Neuronal stem cell (in vitro differentiated cells): ENCODE results near the gene ANKRD33B.

Experiments used
- DNase-seq: peaks from one replicate; pipeline ENCODE4 v3.0.0-alpha.2; 2013; ENCODE audit warnings: low spot score
- H2AFZ ChIP-seq: one replicate; pipeline ENCODE4 v1.6.1; 2013; ENCODE audit warnings: mild to moderate bottlenecking, low read length, inconsistent platforms
- H2AK5ac ChIP-seq: 2 replicates; pipeline ENCODE4 v1.6.1; 2013; ENCODE audit warnings: low read depth, mild to moderate bottlenecking, inconsistent platforms, low read length, moderate library complexity, mixed read lengths
- H2BK120ac ChIP-seq: 2 replicates; pipeline ENCODE4 v1.6.1; 2013; ENCODE audit warnings: low read depth, mild to moderate bottlenecking, inconsistent platforms, low read length, moderate library complexity, mixed read lengths
- H2BK12ac ChIP-seq: one replicate; pipeline ENCODE4 v1.6.1; 2013; ENCODE audit warnings: low read length, inconsistent platforms
- H2BK15ac ChIP-seq: 2 replicates; pipeline ENCODE4 v1.6.1; 2013; ENCODE audit warnings: mild to moderate bottlenecking, low read length, inconsistent platforms, mixed read lengths
- H2BK5ac ChIP-seq: one replicate; pipeline ENCODE4 v1.6.1; 2013; ENCODE audit warnings: inconsistent platforms, mild to moderate bottlenecking, low read length, moderate library complexity
- H3K14ac ChIP-seq: one replicate; pipeline ENCODE4 v1.6.1; 2013; ENCODE audit warnings: low read length, inconsistent platforms
- H3K18ac ChIP-seq: 2 replicates; pipeline ENCODE4 v1.6.1; 2013; ENCODE audit warnings: low read length, inconsistent platforms
- H3K23ac ChIP-seq: 2 replicates; pipeline ENCODE4 v1.6.1; 2013; ENCODE audit warnings: low read depth, mild to moderate bottlenecking, mixed read lengths, low read length, inconsistent platforms; ENCODE audit not compliant: poor library complexity
- H3K27ac ChIP-seq: replicated peaks from 3 replicates; pipeline ENCODE4 v1.5.1; 2013; ENCODE audit warnings: low read length, inconsistent platforms
- H3K27me3 ChIP-seq, 3 experiments: 2 replicates each; pipeline ENCODE4 v1.6.1; 2013; ENCODE audit warnings: low read length in 3 of 3, mild to moderate bottlenecking in 2 of 3, inconsistent platforms in 1 of 3, low read depth in 1 of 3, mixed read lengths in 1 of 3, moderate library complexity in 1 of 3; ENCODE audit not compliant: control insufficient read depth in 3 of 3, insufficient read depth in 3 of 3
- H3K36me3 ChIP-seq, 2 donors: replicated peaks in 1 of 2; 2 replicates each; pipeline ENCODE4 v1.6.1; 2013; ENCODE audit warnings: low read length in 2 of 2; ENCODE audit not compliant: control insufficient read depth in 2 of 2, insufficient read depth in 2 of 2
- H3K4ac ChIP-seq: 2 replicates; pipeline ENCODE4 v1.6.1; 2013; ENCODE audit warnings: inconsistent platforms, mild to moderate bottlenecking, low read length, moderate library complexity
- H3K4me1 ChIP-seq, 2 donors: 1 replicate in 1 of 2; 2 replicates in 1 of 2; pipeline ENCODE4 v1.6.1; 2013; ENCODE audit warnings: low read length in 2 of 2, low read depth in 1 of 2; ENCODE audit not compliant: control insufficient read depth in 2 of 2, insufficient read depth in 1 of 2
- H3K4me2 ChIP-seq: one replicate; pipeline ENCODE4 v1.6.1; 2013; ENCODE audit warnings: mild to moderate bottlenecking, low read length, inconsistent platforms; ENCODE audit not compliant: insufficient read depth, poor library complexity, severe bottlenecking
- H3K4me3 ChIP-seq, 2 donors: 2 replicates each; pipeline ENCODE4 v1.5.1; 2013; ENCODE audit warnings: low read length in 2 of 2, mild to moderate bottlenecking in 2 of 2, inconsistent platforms in 1 of 2, moderate library complexity in 1 of 2
- H3K79me1 ChIP-seq: one replicate; pipeline ENCODE4 v1.6.1; 2013; ENCODE audit warnings: low read depth, mild to moderate bottlenecking, inconsistent platforms, low read length, moderate library complexity
- H3K9ac ChIP-seq: one replicate; pipeline ENCODE4 v1.6.1; 2013; ENCODE audit warnings: mild to moderate bottlenecking, low read depth, low read length, inconsistent platforms; ENCODE audit not compliant: poor library complexity
- H3K9me3 ChIP-seq, 2 donors: replicated peaks in 1 of 2; 2 replicates each; pipeline versions ENCODE3 to v1.6.1; 2013; ENCODE audit warnings: low read length in 2 of 2, mild to moderate bottlenecking in 2 of 2, inconsistent platforms in 1 of 2, low read depth in 1 of 2, mixed read lengths in 1 of 2, moderate library complexity in 1 of 2; ENCODE audit not compliant: control insufficient read depth in 2 of 2, insufficient read depth in 1 of 2
- H4K8ac ChIP-seq: one replicate; pipeline ENCODE4 v1.6.1; 2013; ENCODE audit warnings: low read depth, mild to moderate bottlenecking, inconsistent platforms, low read length, moderate library complexity
- H4K91ac ChIP-seq: one replicate; pipeline ENCODE4 v1.6.1; 2013; ENCODE audit warnings: low read length, low read depth, mild to moderate bottlenecking, inconsistent platforms; ENCODE audit not compliant: poor library complexity
- WGBS, 2 donors: extraction: QIAGEN DNeasy Blood & Tissue Kit; methylation state at CpG; one replicate each; pipeline ENCODE4 v1.1.7; 2013; ENCODE audit warnings: missing lambda C conversion rate in 2 of 2, mixed read lengths in 1 of 2; ENCODE audit not compliant: insufficient read length in 2 of 2, insufficient replicate concordance in 1 of 2; ENCODE audit errors: extremely low coverage in 2 of 2; 5-methylcytosine and 5-hydroxymethylcytosine counted together

Gene ANKRD33B

GRCh38 chr5:10595293-10595671 lies 31.4 kb downstream of the ANKRD33B start:
- Histone ChIP-seq H2AK5ac (no peak overlapping the region), H3K23ac (peak overlapping the region; percentile 32), H3K36me3 (no peaks in the 10 kb centered on the region), H4K8ac (no peak overlapping the region), H3K4ac (no peak overlapping the region), H3K9me3 (peaks cover 0 to 5% of the 10 kb centered on the region in 2 donors), H2AFZ (no peak overlapping the region), H3K79me1 (no peaks in the 10 kb centered on the region), H3K27me3 (no peaks in the 10 kb centered on the region), H3K18ac (no peak overlapping the region), H3K4me3 (no peak overlapping the region), H3K27ac (no peak overlapping the region), H2BK5ac (no peak overlapping the region), H2BK15ac (no peak overlapping the region), H3K9ac (no peak overlapping the region), H3K4me2 (no peak overlapping the region), H2BK12ac (no peak overlapping the region), H2BK120ac (no peak overlapping the region), H3K14ac (no peak overlapping the region), H3K4me1 (peaks cover 4 to 7% of the 10 kb centered on the region in 2 donors), H4K91ac (no peak overlapping the region)
- no CpG with 5 or more reads among the region's 6 CpGs for WGBS, 2 donors
- no peak for DNase-seq

- no peak overlapping the region for H2BK5ac ChIP-seq
- DNase-seq, result no peak
- no peak overlapping the region for H2BK12ac ChIP-seq
- no peak overlapping the region for H3K4ac ChIP-seq
- peaks cover 2 to 4% of the 10 kb centered on the region in 2 donors for H3K4me1 ChIP-seq
- H3K4me2 ChIP-seq, result no peak overlapping the region
- H3K79me1 ChIP-seq, result no peaks in the 10 kb centered on the region
- no peak overlapping the region for H2BK120ac ChIP-seq
- H4K8ac ChIP-seq, result no peak overlapping the region
- no peak overlapping the region for H2BK15ac ChIP-seq
- H3K4me3 ChIP-seq, result no peak overlapping the region
- H3K18ac ChIP-seq, result no peak overlapping the region
- H3K14ac ChIP-seq, result no peak overlapping the region
- H2AK5ac ChIP-seq, result no peak overlapping the region
- H3K9me3 ChIP-seq, result peaks cover 0 to 5% of the 10 kb centered on the region in 2 donors
- no peak overlapping the region for H3K23ac ChIP-seq
- WGBS, 2 donors, result no CpG with 5 or more reads among the region's 8 CpGs
- H3K27me3 ChIP-seq, result no peaks in the 10 kb centered on the region
- no peak overlapping the region for H3K27ac ChIP-seq
- H3K36me3 ChIP-seq, result no peaks in the 10 kb centered on the region
- H4K91ac ChIP-seq, result no peak overlapping the region
- no peak overlapping the region for H2AFZ ChIP-seq
- H3K9ac ChIP-seq, result no peak overlapping the region
These were observed 31.9 kb downstream of the ANKRD33B start for GRCh38 chr5:10595672-10596309.

- no peak overlapping the region for H3K14ac ChIP-seq
- no peak for DNase-seq
- H3K18ac ChIP-seq, result no peak overlapping the region
- no peak overlapping the region for H2AFZ ChIP-seq
- no CpG with 5 or more reads among the region's 3 CpGs for WGBS, 2 donors
- no peak overlapping the region for H4K91ac ChIP-seq
- peaks cover 0 to 5% of the 10 kb centered on the region in 2 donors for H3K9me3 ChIP-seq
- no peak overlapping the region for H3K23ac ChIP-seq
- no peak overlapping the region for H3K4me3 ChIP-seq
- H3K9ac ChIP-seq, result no peak overlapping the region
- H2BK12ac ChIP-seq, result no peak overlapping the region
- H3K36me3 ChIP-seq, result no peaks in the 10 kb centered on the region
- no peak overlapping the region for H3K4me2 ChIP-seq
- H2BK15ac ChIP-seq, result no peak overlapping the region
- H4K8ac ChIP-seq, result no peak overlapping the region
- H3K27ac ChIP-seq, result no peak overlapping the region
- H2AK5ac ChIP-seq, result no peak overlapping the region
- no peaks in the 10 kb centered on the region for H3K27me3 ChIP-seq
- H3K79me1 ChIP-seq, result no peaks in the 10 kb centered on the region
- no peak overlapping the region for H2BK120ac ChIP-seq
- H3K4me1 ChIP-seq, result peaks cover 0 to 4% of the 10 kb centered on the region in 2 donors
- no peak overlapping the region for H2BK5ac ChIP-seq
- no peak overlapping the region for H3K4ac ChIP-seq
These were observed 32.4 kb downstream of the ANKRD33B start for GRCh38 chr5:10596310-10596703.

- Histone ChIP-seq H2BK120ac (no peak overlapping the region), H2BK15ac (no peak overlapping the region), H3K4me2 (no peak overlapping the region), H2AFZ (no peak overlapping the region), H3K27me3 (no peaks in the 10 kb centered on the region), H3K4me1 (peaks cover 0 to 5% of the 10 kb centered on the region in 2 donors), H3K18ac (no peak overlapping the region), H3K9ac (no peak overlapping the region), H4K8ac (no peak overlapping the region), H2BK5ac (no peak overlapping the region), H3K36me3 (no peaks in the 10 kb centered on the region), H3K27ac (no peak overlapping the region), H4K91ac (no peak overlapping the region), H3K4me3 (no peak overlapping the region), H3K79me1 (no peaks in the 10 kb centered on the region), H2AK5ac (no peak overlapping the region), H2BK12ac (no peak overlapping the region), H3K4ac (no peak overlapping the region), H3K23ac (no peak overlapping the region), H3K9me3 (peaks cover 0 to 5% of the 10 kb centered on the region in 2 donors), H3K14ac (no peak overlapping the region)
- DNase-seq, result no peak
- no CpG with 5 or more reads among the region's 1 CpG for WGBS, 2 donors
These were observed 33.1 kb downstream of the ANKRD33B start for GRCh38 chr5:10596886-10597451.
